Measurements from ENCODE around the gene NEAT1. TPM values are rescaled to one million over a fixed set of nuclear protein-coding genes. Genes with fewer than 3 reads are reported as not detected.

The NEAT1 gene
- total and polyA plus RNA-seq, 9 of the 15 experiments (the other 6 are each of a cell fraction or from before 2014, with no cell fraction given), result 20.1 to 389 (median 62.8) TPM

DNA sequence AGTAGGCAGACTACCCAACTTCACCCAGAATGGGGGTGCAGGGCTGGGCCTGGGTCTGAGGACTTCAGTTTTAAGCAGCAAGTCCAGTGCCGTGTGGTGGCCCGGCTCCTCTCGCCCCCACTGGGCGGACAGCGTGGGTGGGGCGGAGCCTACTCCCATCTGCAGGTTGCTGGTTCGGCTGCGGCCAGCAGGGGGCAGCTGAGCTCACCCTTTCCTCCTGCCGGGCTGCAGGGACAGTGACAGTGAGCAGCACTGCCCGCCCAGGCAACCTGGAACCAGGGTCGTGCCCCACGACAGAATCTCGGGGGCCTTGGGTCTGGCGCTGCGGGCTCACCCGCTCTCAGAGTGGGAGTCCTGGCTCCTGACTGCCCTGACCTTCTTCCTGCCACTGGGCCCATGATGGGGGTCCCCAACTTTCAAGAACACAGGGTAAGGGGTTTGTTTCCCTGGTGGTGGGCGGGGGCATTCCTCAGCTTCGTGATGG lies 6.2 kb upstream of the NEAT1 start (continued):
- TF ChIP-seq ZNF133 (CRISPR knock-in tag; IDR thresholded peaks at IDR 0.05), result 0 out of 2 replicates have a peak, but pooled peaks have one; percentile 20
- TF ChIP-seq KLF6 (CRISPR knock-in tag; IDR thresholded peaks at IDR 0.05; ENCODE audit: borderline replicate concordance), result no peak
- TF ChIP-seq, protein P1, sequence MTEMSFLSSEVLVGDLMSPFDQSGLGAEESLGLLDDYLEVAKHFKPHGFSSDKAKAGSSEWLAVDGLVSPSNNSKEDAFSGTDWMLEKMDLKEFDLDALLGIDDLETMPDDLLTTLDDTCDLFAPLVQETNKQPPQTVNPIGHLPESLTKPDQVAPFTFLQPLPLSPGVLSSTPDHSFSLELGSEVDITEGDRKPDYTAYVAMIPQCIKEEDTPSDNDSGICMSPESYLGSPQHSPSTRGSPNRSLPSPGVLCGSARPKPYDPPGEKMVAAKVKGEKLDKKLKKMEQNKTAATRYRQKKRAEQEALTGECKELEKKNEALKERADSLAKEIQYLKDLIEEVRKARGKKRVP (CRISPR knock-in tag; IDR thresholded peaks at IDR 0.05), result peak; percentile 68; the same call in 1 of the 2 replicates
- no peak for TF ChIP-seq ZNF12 (CRISPR knock-in tag; IDR thresholded peaks at IDR 0.05)
- TF ChIP-seq BHLHE40 (IDR thresholded peaks at IDR 0.05; ENCODE audit: low read length), result peak; percentile 37; the same call in 1 of the 2 replicates
- TF ChIP-seq RHOXF2B (CRISPR knock-in tag; conservative IDR thresholded peaks at IDR 0.05), result 0 out of 2 replicates have a peak, but pooled peaks have one; percentile 11
- TF ChIP-seq JUND (IDR thresholded peaks at IDR 0.05; ENCODE audit: borderline replicate concordance, low read depth, low read length), result peak; percentile 61
- TF ChIP-seq JUND (tag; IDR thresholded peaks at IDR 0.05; ENCODE audit: borderline replicate concordance, low read depth, low read length), result peak; percentile 69; the same call in 1 of the 3 replicates
- peak; percentile 93 to 97 for TF ChIP-seq MAZ (CRISPR knock-in tag; conservative IDR thresholded peaks at IDR 0.05 in 1 of 2, IDR thresholded peaks at IDR 0.05 in 1 of 2)
- no peak for TF ChIP-seq ZKSCAN1 (IDR thresholded peaks at IDR 0.05; ENCODE audit: low read depth, low read length)
- TF ChIP-seq COPS2 (conservative IDR thresholded peaks at IDR 0.05), result no peak
- TF ChIP-seq, protein P2, sequence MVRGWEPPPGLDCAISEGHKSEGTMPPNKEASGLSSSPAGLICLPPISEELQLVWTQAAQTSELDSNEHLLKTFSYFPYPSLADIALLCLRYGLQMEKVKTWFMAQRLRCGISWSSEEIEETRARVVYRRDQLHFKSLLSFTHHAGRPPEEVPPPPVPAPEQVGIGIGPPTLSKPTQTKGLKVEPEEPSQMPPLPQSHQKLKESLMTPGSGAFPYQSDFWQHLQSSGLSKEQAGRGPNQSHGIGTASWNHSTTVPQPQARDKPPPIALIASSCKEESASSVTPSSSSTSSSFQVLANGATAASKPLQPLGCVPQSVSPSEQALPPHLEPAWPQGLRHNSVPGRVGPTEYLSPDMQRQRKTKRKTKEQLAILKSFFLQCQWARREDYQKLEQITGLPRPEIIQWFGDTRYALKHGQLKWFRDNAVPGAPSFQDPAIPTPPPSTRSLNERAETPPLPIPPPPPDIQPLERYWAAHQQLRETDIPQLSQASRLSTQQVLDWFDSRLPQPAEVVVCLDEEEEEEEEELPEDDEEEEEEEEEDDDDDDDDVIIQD (CRISPR knock-in tag; IDR thresholded peaks at IDR 0.05), result peak; percentile 85; the same call in 1 of the 2 replicates
- peak; percentile 83; the same call in 1 of the 2 replicates for TF ChIP-seq CTBP1 (IDR thresholded peaks at IDR 0.05; ENCODE audit: borderline replicate concordance)
- TF ChIP-seq ATF1 (CRISPR knock-in tag; IDR thresholded peaks at IDR 0.05), result no peak
- TF ChIP-seq ATF1 (tag; IDR thresholded peaks at IDR 0.05), result peak; percentile 55
- peak; percentile 46 for TF ChIP-seq HDAC2 (IDR thresholded peaks at IDR 0.05)
- TF ChIP-seq YY1 (IDR thresholded peaks at IDR 0.05; ENCODE audit: borderline replicate concordance in 1 of 3, control insufficient read depth in 1 of 3, extremely low read depth in 1 of 3, insufficient read depth in 3 of 3, insufficient read length in 1 of 3, insufficient replicate concordance in 2 of 3, low read depth in 1 of 3, low read length in 2 of 3), result peak in 1 of 3 experiments; percentile 68
- TF ChIP-seq CREM (IDR thresholded peaks at IDR 0.05; ENCODE audit: low read depth), result peak; percentile 80
- TF ChIP-seq BCL6 (CRISPR knock-in tag; IDR thresholded peaks at IDR 0.05), result no peak
- TF ChIP-seq SRSF3 (IDR thresholded peaks at IDR 0.05; ENCODE audit: insufficient read depth, low read length), result no peak
- peak; percentile 46; the same call in 1 of the 2 replicates for TF ChIP-seq SOX6 (IDR thresholded peaks at IDR 0.05)
- peak; percentile 58 for TF ChIP-seq ZNF239 (CRISPR knock-in tag; IDR thresholded peaks at IDR 0.05)
- no peak for TF ChIP-seq BRD9 (IDR thresholded peaks at IDR 0.05; ENCODE audit: low read depth, partially characterized antibody)
- TF ChIP-seq PML (IDR thresholded peaks at IDR 0.05; ENCODE audit: low read length), result no peak
- TF ChIP-seq ZNF175 (CRISPR knock-in tag; IDR thresholded peaks at IDR 0.05; ENCODE audit: low read depth), result peak; percentile 68; the same call in 1 of the 2 replicates
- 0 out of 2 replicates have a peak, but pooled peaks have one; percentile 16 for TF ChIP-seq MECOM (CRISPR knock-in tag; IDR thresholded peaks at IDR 0.05)
- peak; percentile 27; the same call in 1 of the 2 replicates for TF ChIP-seq ZBTB7A (IDR thresholded peaks at IDR 0.05; ENCODE audit: borderline replicate concordance, control insufficient read depth, low read depth, low read length)
- peak; percentile 29 for TF ChIP-seq MEIS2 (IDR thresholded peaks at IDR 0.05; ENCODE audit: partially characterized antibody)
- TF ChIP-seq KDM5B (IDR thresholded peaks at IDR 0.05; ENCODE audit: insufficient replicate concordance, low read depth, low read length), result no peak
- no peak for TF ChIP-seq ZNF507 (tag; conservative IDR thresholded peaks at IDR 0.05)

Measured in K562 (cell line).